Neuronal stem cell (in vitro differentiated cells): ENCODE measurements around the gene MRPS18B.

ENCODE experiments used
- DNase-seq: peaks from one replicate; pipeline ENCODE4 v3.0.0-alpha.2; 2013; ENCODE audit warnings: low spot score
- H2AFZ ChIP-seq: one replicate; pipeline ENCODE4 v1.6.1; 2013; ENCODE audit warnings: mild to moderate bottlenecking, low read length, inconsistent platforms
- H2AK5ac ChIP-seq: 2 replicates; pipeline ENCODE4 v1.6.1; 2013; ENCODE audit warnings: low read depth, mild to moderate bottlenecking, inconsistent platforms, low read length, moderate library complexity, mixed read lengths
- H2BK120ac ChIP-seq: 2 replicates; pipeline ENCODE4 v1.6.1; 2013; ENCODE audit warnings: low read depth, mild to moderate bottlenecking, inconsistent platforms, low read length, moderate library complexity, mixed read lengths
- H2BK12ac ChIP-seq: one replicate; pipeline ENCODE4 v1.6.1; 2013; ENCODE audit warnings: low read length, inconsistent platforms
- H2BK15ac ChIP-seq: 2 replicates; pipeline ENCODE4 v1.6.1; 2013; ENCODE audit warnings: mild to moderate bottlenecking, low read length, inconsistent platforms, mixed read lengths
- H2BK5ac ChIP-seq: one replicate; pipeline ENCODE4 v1.6.1; 2013; ENCODE audit warnings: inconsistent platforms, mild to moderate bottlenecking, low read length, moderate library complexity
- H3K14ac ChIP-seq: one replicate; pipeline ENCODE4 v1.6.1; 2013; ENCODE audit warnings: low read length, inconsistent platforms
- H3K18ac ChIP-seq: 2 replicates; pipeline ENCODE4 v1.6.1; 2013; ENCODE audit warnings: low read length, inconsistent platforms
- H3K23ac ChIP-seq: 2 replicates; pipeline ENCODE4 v1.6.1; 2013; ENCODE audit warnings: low read depth, mild to moderate bottlenecking, mixed read lengths, low read length, inconsistent platforms; ENCODE audit not compliant: poor library complexity
- H3K27ac ChIP-seq: replicated peaks from 3 replicates; pipeline ENCODE4 v1.5.1; 2013; ENCODE audit warnings: low read length, inconsistent platforms
- H3K27me3 ChIP-seq, 3 experiments: 2 replicates each; pipeline ENCODE4 v1.6.1; 2013; ENCODE audit warnings: low read length in 3 of 3, mild to moderate bottlenecking in 2 of 3, inconsistent platforms in 1 of 3, low read depth in 1 of 3, mixed read lengths in 1 of 3, moderate library complexity in 1 of 3; ENCODE audit not compliant: control insufficient read depth in 3 of 3, insufficient read depth in 3 of 3
- H3K36me3 ChIP-seq, 2 donors: replicated peaks in 1 of 2; 2 replicates each; pipeline ENCODE4 v1.6.1; 2013; ENCODE audit warnings: low read length in 2 of 2; ENCODE audit not compliant: control insufficient read depth in 2 of 2, insufficient read depth in 2 of 2
- H3K4ac ChIP-seq: 2 replicates; pipeline ENCODE4 v1.6.1; 2013; ENCODE audit warnings: inconsistent platforms, mild to moderate bottlenecking, low read length, moderate library complexity
- H3K4me1 ChIP-seq, 2 donors: 1 replicate in 1 of 2; 2 replicates in 1 of 2; pipeline ENCODE4 v1.6.1; 2013; ENCODE audit warnings: low read length in 2 of 2, low read depth in 1 of 2; ENCODE audit not compliant: control insufficient read depth in 2 of 2, insufficient read depth in 1 of 2
- H3K4me2 ChIP-seq: one replicate; pipeline ENCODE4 v1.6.1; 2013; ENCODE audit warnings: mild to moderate bottlenecking, low read length, inconsistent platforms; ENCODE audit not compliant: insufficient read depth, poor library complexity, severe bottlenecking
- H3K4me3 ChIP-seq, 2 donors: 2 replicates each; pipeline ENCODE4 v1.5.1; 2013; ENCODE audit warnings: low read length in 2 of 2, mild to moderate bottlenecking in 2 of 2, inconsistent platforms in 1 of 2, moderate library complexity in 1 of 2
- H3K79me1 ChIP-seq: one replicate; pipeline ENCODE4 v1.6.1; 2013; ENCODE audit warnings: low read depth, mild to moderate bottlenecking, inconsistent platforms, low read length, moderate library complexity
- H3K9ac ChIP-seq: one replicate; pipeline ENCODE4 v1.6.1; 2013; ENCODE audit warnings: mild to moderate bottlenecking, low read depth, low read length, inconsistent platforms; ENCODE audit not compliant: poor library complexity
- H3K9me3 ChIP-seq, 2 donors: replicated peaks in 1 of 2; 2 replicates each; pipeline versions ENCODE3 to v1.6.1; 2013; ENCODE audit warnings: low read length in 2 of 2, mild to moderate bottlenecking in 2 of 2, inconsistent platforms in 1 of 2, low read depth in 1 of 2, mixed read lengths in 1 of 2, moderate library complexity in 1 of 2; ENCODE audit not compliant: control insufficient read depth in 2 of 2, insufficient read depth in 1 of 2
- H4K8ac ChIP-seq: one replicate; pipeline ENCODE4 v1.6.1; 2013; ENCODE audit warnings: low read depth, mild to moderate bottlenecking, inconsistent platforms, low read length, moderate library complexity
- H4K91ac ChIP-seq: one replicate; pipeline ENCODE4 v1.6.1; 2013; ENCODE audit warnings: low read length, low read depth, mild to moderate bottlenecking, inconsistent platforms; ENCODE audit not compliant: poor library complexity
- WGBS, 2 donors: extraction: QIAGEN DNeasy Blood & Tissue Kit; methylation state at CpG; one replicate each; pipeline ENCODE4 v1.1.7; 2013; ENCODE audit warnings: missing lambda C conversion rate in 2 of 2, mixed read lengths in 1 of 2; ENCODE audit not compliant: insufficient read length in 2 of 2, insufficient replicate concordance in 1 of 2; ENCODE audit errors: extremely low coverage in 2 of 2; 5-methylcytosine and 5-hydroxymethylcytosine counted together

Gene MRPS18B

DNA sequence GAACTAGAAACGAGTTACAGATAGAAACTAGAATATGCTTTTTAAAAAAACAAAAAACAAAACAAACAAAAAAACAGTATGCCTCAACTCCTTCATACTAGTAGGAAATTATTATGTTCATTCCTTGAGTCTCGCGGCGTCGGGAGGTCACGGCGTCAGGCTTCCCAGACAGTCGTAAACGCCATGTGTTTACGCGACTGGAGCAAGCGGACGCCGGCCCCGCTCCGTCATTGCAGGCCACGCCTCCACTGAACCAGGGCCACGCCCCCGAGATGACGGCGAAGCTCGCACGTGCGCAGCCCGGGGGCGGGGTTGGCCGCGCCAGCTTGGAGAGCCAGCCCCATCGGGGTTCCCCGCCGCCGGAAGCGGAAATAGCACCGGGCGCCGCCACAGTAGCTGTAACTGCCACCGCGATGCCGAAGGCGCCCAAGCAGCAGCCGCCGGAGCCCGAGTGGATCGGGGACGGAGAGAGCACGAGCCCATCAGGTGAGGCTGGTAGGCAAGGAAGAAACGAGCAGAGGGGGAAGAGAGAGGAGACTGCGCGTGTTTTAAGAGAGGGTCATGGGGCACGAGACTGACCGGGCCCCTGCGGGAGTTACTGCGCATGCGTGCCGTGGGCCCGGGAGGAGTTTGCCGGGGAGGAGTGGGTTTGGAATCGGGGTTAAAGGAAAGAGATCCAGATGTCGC lies 46.4 kb upstream of the MRPS18B start, which contains the start of gene ABCF1:
Gene ABCF1 (plus strand): TSS at position 368 of the 687 bp plus-strand sequence. CDS start 46 bp downstream, at position 414.
- peak within 1 kb of the TSS; percentile 99 for H3K23ac ChIP-seq
- no peak within 1 kb of the TSS for H2AK5ac ChIP-seq
- H3K4me1 ChIP-seq, result peaks cover 5 to 8% of the 10 kb centered on the region in 2 donors
- WGBS, 2 donors, result no CpG with 5 or more reads among the region's 59 CpGs
- peak within 1 kb of the TSS; percentile 54 for H4K8ac ChIP-seq
- H2AFZ ChIP-seq, result peak within 1 kb of the TSS; percentile 93
- peaks cover 2% of the 10 kb centered on the region for H3K79me1 ChIP-seq
- peak within 1 kb of the TSS; percentile 85 for H3K27ac ChIP-seq
- peak within 1 kb of the TSS; percentile 70 for H2BK15ac ChIP-seq
- peaks cover 3 to 37% of the 10 kb centered on the region in 2 donors for H3K36me3 ChIP-seq
- H2BK5ac ChIP-seq, result peak within 1 kb of the TSS; percentile 73
- H4K91ac ChIP-seq, result no peak within 1 kb of the TSS
- DNase-seq, result peak; percentile 96
- H3K4me3 ChIP-seq, result peak within 1 kb of the TSS; percentile 63 to 87
- peak within 1 kb of the TSS; percentile 98 for H3K9ac ChIP-seq
- peak within 1 kb of the TSS; percentile 99 for H3K14ac ChIP-seq
- H3K18ac ChIP-seq, result peak within 1 kb of the TSS; percentile 99
- peaks cover 0 to 2% (median 0%) of the 10 kb centered on the region in 3 experiments for H3K27me3 ChIP-seq
- no peak within 1 kb of the TSS for H2BK120ac ChIP-seq
- peak within 1 kb of the TSS; percentile 93 for H3K4me2 ChIP-seq
- H3K9me3 ChIP-seq, result no peaks in the 10 kb centered on the region
- H2BK12ac ChIP-seq, result peak within 1 kb of the TSS; percentile 76
- no peak within 1 kb of the TSS for H3K4ac ChIP-seq

DNA sequence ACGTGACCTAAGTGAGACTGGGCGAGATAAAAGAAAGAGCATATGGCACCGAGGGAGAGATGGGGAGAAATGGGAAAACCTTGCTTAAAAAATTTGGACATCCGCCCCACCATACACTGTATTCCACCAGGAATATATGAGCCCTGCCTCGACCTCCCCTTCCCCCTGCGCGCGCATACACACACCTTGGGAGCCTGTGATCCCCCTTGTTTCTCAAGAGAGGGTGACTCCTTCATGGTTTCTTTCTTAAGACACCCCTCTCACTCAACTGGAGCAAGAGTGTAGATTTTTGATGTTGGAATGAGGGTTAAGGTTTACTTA lies 45.9 kb upstream of the MRPS18B start:
- no peak overlapping the region for H2BK120ac ChIP-seq
- WGBS, 2 donors, result no CpG with 5 or more reads among the region's 8 CpGs
- no peak overlapping the region for H3K23ac ChIP-seq
- H3K79me1 ChIP-seq, result peaks cover 3% of the 10 kb centered on the region
- no peak overlapping the region for H2BK15ac ChIP-seq
- peaks cover 0 to 2% (median 0%) of the 10 kb centered on the region in 3 experiments for H3K27me3 ChIP-seq
- no peak overlapping the region for H2BK12ac ChIP-seq
- H4K91ac ChIP-seq, result no peak overlapping the region
- H3K36me3 ChIP-seq, result peaks cover 5 to 41% of the 10 kb centered on the region in 2 donors
- H3K4ac ChIP-seq, result no peak overlapping the region
- peak overlapping the region; percentile 74 for H3K9ac ChIP-seq
- H3K18ac ChIP-seq, result no peak overlapping the region
- H2BK5ac ChIP-seq, result peak overlapping the region; percentile 73
- H3K27ac ChIP-seq, result no peak overlapping the region
- H3K14ac ChIP-seq, result no peak overlapping the region
- H4K8ac ChIP-seq, result no peak overlapping the region
- peak overlapping the region; percentile 63 to 87 for H3K4me3 ChIP-seq
- DNase-seq, result no peak
- H3K9me3 ChIP-seq, result no peaks in the 10 kb centered on the region
- H2AK5ac ChIP-seq, result no peak overlapping the region
- H2AFZ ChIP-seq, result peak overlapping the region; percentile 93
- peaks cover 5 to 8% of the 10 kb centered on the region in 2 donors for H3K4me1 ChIP-seq
- peak overlapping the region; percentile 93 for H3K4me2 ChIP-seq

DNA sequence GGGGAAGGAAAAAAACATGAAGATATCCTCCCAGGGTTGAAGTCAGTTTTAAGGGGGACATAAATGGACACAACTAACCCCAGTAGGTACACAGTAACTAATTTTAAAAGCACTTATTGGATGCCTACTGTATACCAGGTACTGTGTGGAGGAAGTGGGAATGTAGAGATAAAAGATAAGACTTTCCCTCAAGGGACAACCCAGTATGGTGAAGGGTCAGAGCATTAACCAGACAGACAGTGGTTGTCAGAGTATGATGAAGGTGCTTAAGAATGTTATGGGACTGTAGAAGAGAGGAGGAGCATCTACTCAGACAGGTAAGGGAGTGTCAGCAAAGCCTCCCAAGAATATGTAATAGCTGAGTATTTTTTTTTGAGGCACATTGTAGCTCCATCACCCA lies 45.5 kb upstream of the MRPS18B start:
- Histone ChIP-seq H2BK12ac (no peak overlapping the region), H3K79me1 (peaks cover 4% of the 10 kb centered on the region), H3K4ac (no peak overlapping the region), H4K91ac (no peak overlapping the region), H3K27me3 (peaks cover 0 to 2% (median 0%) of the 10 kb centered on the region in 3 experiments), H3K4me2 (peak overlapping the region; percentile 93), H3K18ac (no peak overlapping the region), H2BK120ac (no peak overlapping the region), H3K14ac (no peak overlapping the region), H3K4me3 (peak overlapping the region in 1 of 2 donors; percentile 63), H3K9ac (no peak overlapping the region), H2BK15ac (no peak overlapping the region), H3K4me1 (peaks cover 5 to 8% of the 10 kb centered on the region in 2 donors), H2AK5ac (no peak overlapping the region), H2BK5ac (no peak overlapping the region), H3K9me3 (no peaks in the 10 kb centered on the region), H3K36me3 (peaks cover 7 to 45% of the 10 kb centered on the region in 2 donors), H3K27ac (no peak overlapping the region), H2AFZ (no peak overlapping the region), H4K8ac (no peak overlapping the region), H3K23ac (no peak overlapping the region)
- DNase-seq, result no peak

DNA sequence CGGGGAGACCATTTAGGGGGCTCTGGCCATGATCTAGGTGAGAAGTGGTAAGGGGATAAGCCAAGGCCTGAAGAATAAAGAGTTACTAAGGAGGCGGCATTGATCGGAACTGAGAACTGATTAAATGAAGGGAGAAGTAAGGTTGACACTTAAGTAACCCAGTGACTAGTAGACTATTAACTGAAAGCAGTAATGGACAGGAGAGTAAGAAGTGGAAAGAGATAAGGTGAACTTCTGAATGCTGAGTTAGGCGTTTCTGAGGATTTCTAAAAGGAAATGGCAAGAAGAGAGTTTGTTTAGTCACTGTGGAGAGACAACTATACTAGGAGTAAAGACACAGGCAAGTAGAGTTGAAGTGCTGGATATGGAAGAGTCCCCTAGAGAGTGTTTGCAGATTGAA lies 44.5 kb upstream of the MRPS18B start:
- no peak overlapping the region for H3K27ac ChIP-seq

More for the DNA sequence above, 44.5 kb upstream of the MRPS18B start:
- Histone ChIP-seq H4K8ac (no peak overlapping the region), H3K18ac (no peak overlapping the region), H3K36me3 (peaks cover 15 to 54% of the 10 kb centered on the region in 2 donors), H2BK120ac (no peak overlapping the region), H2BK15ac (no peak overlapping the region), H3K9me3 (no peaks in the 10 kb centered on the region), H2BK5ac (no peak overlapping the region), H3K4me1 (peaks cover 5 to 8% of the 10 kb centered on the region in 2 donors), H2AFZ (no peak overlapping the region), H3K23ac (no peak overlapping the region), H2AK5ac (no peak overlapping the region), H3K14ac (no peak overlapping the region), H3K4me2 (no peak overlapping the region), H3K9ac (no peak overlapping the region), H3K27me3 (peaks cover 0 to 2% (median 0%) of the 10 kb centered on the region in 3 experiments), H3K4me3 (no peak overlapping the region), H4K91ac (no peak overlapping the region), H3K79me1 (peaks cover 4% of the 10 kb centered on the region), H2BK12ac (no peak overlapping the region), H3K4ac (no peak overlapping the region)
- no peak for DNase-seq
- WGBS, 2 donors, result no CpG with 5 or more reads among the region's 4 CpGs
